HG02588 (cell line): ENCODE data around the gene FAM180A.
"Not testable (repeated sequence)": the region's sequence is repeated elsewhere in the genome, so short reads cannot be mapped to it uniquely, and the experiment has no call there.

Experiments used
- ATAC-seq: cut with Tn5 transposase; IDR thresholded peaks from one replicate; pipeline ENCODE4 v1.9.1; 2021; ENCODE audit warnings: mild to moderate bottlenecking, moderate library complexity; ENCODE audit not compliant: unreplicated experiment

Gene FAM180A

GRCh38 chr7:135742371-135742770 lies 6.2 kb downstream of the FAM180A start:
- no peak for ATAC-seq

DNA sequence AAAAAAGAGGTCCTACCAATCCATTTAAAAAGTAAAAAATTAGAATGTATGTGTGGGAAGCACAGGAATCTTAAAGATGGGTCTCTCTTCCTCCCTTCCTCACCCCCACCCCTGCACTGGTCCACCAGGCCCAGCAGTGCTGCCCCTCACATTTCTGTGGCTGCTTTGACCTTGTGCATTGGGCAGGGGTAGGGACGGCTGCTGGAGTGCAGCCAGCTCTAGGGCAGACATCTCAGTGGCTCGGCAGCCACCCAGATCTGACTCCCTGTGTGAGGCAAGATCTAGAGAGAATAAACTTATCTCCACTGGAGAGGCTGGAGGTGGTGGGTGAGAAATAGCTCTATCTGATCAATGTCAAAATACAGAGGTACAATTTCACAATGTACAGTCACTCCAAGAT lies 6.7 kb downstream of the FAM180A start:
- no peak for ATAC-seq

DNA sequence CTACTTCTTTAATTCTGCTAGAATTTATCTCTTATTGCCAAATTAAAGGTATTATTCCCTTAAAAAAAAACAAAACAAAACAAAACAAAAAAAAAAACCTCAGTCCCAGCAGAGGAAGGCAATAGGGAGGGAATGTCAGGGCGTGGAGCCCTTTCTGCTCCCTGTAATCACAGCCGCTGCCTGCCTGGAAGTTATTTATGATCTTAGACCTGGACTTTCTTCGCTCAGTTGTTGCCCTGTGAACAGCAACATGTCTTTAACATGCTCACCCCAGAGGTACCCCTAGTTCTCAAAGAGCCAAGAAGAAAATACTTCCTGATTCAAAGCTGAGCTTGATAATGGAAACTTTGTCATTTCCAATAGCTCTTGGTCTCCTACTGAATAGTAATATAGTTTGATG lies 7.7 kb downstream of the FAM180A start:
- ATAC-seq, result no peak

- not testable (repeated sequence) for ATAC-seq
Observed at GRCh38 chr7:135737306-135737647, 11.3 kb downstream of the FAM180A start.

DNA sequence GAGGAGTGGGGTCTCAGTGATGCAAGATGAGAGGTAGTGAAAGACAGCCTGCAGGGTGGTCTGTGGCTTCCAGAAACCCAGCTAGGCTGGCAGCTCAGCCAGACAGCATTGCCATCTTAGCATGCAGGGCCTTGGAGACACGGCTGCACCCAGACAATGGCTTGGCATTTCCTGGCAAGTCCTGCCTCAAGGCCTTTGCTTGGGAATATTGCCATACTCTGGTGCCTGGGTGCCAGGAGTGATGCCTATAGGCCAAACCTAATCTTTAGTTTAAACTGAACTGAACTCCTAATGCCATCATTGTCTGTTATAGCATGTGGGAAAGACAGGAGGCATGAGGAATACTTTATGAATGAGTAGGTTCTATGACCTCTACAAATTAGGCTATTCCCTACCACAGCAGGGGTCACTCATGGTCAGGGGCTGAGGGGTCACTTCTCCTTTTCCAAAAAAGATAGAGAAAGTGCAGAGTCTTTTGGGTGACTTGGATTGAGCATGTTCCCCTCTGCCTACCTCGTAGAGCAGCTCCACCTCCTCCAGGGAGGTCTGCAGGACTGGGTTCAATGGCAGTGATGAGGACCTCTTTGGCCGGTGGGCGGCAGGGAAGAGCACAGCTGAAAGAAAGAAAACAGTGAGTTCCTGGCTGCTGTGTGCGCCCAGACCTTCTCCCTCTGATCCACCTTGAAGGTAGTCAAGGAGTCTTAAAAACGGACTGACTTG lies 11.9 kb downstream of the FAM180A start:
- no peak for ATAC-seq

GRCh38 chr7:135734343-135734689 lies 14.3 kb downstream of the FAM180A start:
- no peak for ATAC-seq

DNA sequence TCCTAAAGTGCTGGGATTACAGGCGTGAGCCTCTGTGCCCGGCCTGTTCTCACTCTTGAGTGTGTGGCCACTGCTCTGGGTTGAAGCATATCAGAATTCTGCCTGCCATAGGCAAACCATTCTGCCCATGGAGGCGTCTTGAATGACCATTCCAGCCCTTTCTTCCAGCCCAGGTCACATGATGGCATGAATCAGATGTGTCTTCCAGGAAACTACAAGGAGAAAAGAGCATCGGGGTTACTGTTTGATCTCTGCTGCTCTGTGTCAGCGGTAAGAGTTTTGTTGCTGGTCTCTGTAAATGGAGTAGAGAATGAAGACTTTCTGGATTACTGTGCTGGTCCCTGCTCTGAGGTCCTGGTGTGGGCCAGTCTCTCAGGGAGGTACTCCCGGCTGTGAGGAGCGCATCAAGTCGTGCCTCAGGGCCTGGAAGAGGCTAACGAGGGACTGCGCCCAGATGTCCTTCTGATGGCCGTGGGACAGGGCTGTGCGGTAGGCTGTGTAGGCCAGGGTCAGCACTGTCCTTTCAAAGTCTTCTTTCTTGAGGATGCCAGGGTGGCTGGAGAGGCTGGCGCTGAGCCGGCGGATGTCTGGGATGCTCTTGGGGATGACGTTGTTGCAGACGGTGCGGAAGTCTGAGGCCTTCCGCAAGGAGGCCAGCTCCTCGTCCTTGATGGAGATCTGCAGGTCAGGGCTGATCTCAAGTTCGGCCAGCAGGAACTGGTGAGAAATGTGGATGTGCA lies 14.8 kb downstream of the FAM180A start:
- no peak for ATAC-seq

GRCh38 chr7:135731131-135731530 lies 17.5 kb downstream of the FAM180A start:
- ATAC-seq, result no peak

- no peak for ATAC-seq
Observed at GRCh38 chr7:135729230-135729629, 19.4 kb downstream of the FAM180A start.

DNA sequence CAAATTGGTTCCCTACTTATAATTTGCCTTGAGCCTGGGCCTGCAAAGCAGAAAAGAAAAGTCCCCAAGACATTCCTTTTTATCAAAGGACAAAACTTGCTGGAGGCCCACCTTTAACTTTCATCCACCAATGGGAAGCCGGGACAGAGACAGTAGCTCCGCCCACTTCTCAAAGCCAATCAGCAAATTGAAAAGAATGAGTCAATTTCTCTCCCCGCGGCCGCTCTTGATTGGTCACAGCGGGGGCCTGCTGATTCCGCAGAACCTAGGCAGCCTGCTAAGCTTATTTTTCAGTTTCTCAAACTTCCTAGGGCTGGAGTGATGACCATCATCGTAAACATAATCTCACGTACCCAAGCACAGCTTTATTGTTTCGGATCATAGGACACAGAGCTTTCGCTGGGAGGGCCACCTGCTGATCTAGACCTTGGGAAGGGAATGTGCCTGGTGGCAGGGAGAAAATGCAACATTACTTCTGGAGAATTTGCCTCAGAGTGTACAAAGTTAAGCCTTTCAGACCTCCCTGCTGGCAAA lies 20.4 kb downstream of the FAM180A start, which contains the start of gene SLC13A4:
Gene SLC13A4, minus strand, starts transcription at position 51 of the 534 bp plus-strand sequence. CDS start 690 bp downstream, outside the sequence.
- no peak for ATAC-seq

DNA sequence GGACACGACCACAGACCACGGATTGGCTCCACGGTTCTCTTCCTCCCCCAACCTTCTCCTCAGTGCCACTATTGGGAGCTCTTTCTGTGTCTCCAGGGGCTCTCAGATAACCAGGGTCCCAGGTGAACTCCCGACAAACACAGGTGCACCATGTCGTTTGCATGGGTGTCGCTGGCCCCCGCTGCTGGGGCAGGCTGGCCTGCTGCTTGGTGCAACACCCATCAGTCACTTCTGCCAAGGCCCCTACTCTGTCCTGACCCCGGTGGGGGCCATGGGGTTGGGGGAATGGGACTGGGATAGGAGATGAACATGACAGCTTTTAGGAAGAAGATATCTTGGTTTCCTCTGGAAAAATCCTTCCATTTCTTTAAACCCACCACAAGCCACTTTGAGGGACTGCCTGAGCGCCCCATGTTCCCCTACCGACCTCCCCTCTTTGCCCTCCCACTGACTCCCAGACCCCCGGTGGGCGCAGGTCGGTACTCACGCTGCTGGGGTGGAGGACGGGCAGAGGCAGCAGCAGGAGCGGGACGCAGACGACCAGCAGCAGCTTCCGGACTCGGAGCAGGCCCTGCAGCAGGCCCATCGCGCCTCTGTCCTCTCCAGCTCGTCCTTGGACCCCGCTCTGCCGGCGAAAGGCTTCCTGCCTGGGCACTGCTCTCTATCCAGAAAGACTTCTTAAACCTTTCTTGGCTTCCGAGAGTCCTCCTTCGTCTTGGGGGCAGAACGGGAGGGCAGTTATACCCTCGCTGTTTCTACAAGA lies 21.5 kb downstream of the FAM180A start:
- no peak for ATAC-seq

DNA sequence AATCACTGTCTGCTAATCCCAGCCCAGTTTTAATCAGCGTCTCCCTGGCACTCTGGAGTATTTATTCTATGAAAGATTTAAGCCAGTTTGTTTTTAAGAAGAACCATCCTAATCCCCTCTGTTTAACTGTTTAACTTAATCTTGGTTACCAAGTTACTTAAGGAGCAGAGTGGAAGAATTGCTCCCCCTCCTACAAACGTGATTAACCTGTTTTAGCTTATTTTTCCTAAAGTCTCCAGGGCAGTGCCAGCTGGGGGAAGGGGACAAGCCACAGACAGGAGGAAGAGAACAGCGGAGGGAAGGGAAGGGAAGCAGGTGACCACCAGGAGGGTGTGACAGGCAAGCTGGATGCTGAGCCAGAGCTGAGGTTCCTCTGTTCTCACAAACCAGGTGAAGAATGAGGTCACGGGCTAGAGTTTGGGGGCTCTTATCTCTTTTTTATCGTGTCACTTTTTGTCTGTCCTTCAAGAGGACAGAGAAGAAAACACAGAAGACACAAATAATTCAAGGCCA lies 22.3 kb downstream of the FAM180A start:
- ATAC-seq, result no peak

DNA sequence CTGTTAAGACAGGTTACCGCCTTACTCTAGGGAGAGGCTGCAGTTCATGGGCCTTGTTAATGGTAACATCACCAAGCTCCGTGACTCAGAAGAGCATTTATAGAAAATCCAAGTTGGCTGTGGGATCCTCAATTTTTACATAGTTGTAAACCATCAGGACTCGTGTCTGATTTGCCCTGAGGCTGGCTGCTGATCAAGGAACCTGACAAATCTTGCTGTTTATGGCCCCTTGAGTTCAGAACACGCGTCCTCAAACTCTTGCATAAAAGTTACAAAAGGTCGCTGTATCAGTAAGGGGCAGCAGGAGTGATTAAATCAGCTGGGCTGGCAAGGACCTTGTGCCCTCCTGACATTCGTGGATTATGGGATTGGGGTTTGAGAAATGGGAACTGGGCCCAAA lies 25.2 kb downstream of the FAM180A start:
- ATAC-seq, result no peak

DNA sequence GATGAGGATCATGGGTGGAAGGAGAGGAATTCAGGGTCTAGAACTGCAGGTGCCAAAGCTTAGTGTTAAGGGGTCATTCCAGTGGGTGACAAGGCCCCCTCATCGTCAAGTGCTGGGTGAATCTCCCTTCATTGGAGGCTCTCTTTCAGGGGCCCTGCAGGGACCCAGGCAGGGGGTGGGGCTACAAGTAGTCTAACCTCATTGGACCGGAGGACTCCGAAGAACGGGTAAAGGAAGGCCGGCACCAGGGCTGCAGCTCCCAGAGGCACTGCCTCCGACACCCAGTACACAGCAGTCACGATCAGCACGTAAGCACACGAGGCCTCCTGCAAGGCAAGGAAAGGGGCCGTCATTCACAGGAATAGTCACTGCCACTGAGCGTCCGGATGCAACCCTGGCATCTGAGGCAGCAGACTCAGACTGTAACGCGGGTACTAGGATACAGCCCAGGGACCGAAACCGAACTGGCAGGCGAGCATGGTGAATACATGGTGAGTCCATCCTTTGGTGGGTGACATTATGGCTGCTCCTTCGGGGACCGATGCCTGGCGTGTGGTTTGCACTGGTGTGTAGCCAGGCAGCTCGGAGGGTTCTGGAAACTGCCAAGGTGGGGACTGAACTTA lies 27.3 kb downstream of the FAM180A start:
- ATAC-seq, result no peak

DNA sequence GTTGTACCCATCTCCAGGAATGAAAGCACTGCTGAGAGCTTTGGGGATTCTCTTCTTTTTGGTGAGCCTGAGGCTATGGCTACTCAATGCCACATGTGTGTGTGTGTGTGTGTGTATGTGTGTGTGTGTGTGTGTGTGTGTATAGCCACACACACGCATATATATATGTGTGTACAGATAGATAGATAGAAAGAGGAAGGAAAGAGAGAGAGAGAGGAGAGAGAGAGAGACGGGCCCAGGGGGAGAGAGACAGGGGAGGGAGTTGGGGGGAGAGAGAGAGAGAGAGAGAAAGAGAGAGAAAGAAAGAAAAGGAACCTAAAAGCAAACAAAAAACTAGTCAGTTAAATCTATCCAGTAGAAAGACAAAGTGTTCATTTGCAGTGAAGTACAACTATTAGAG lies 28.9 kb downstream of the FAM180A start:
- no peak for ATAC-seq

DNA sequence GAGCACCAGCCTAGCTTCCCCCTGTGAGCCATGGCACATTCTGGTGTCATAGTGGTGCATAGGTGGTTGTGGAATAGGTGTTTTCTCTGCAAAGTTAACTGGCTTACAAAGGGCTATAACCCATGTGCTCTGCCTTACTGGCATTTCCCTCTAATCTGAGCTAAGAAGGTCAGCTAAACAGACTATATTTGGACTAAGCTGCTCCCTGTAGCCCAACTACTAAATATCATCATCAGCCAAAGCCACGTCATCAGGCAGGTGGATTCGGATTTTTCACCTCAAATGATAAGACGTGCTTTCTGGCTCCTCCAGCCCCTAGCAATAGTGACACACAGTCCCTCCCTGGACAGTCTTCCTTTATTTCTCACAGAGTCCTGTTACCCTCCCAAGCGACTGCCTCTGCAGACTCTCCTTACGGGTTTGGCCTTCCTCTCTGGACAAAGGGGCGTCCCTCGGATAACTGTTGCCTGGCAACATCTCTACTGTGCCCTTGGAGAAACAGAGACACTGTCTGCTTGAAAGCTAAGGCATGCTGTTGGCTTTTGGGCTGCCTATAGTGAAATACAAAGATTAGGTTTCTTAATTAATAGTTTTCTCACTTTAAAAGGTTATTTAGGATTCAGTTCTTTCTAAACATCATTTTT lies 29.7 kb downstream of the FAM180A start:
- no peak for ATAC-seq

DNA sequence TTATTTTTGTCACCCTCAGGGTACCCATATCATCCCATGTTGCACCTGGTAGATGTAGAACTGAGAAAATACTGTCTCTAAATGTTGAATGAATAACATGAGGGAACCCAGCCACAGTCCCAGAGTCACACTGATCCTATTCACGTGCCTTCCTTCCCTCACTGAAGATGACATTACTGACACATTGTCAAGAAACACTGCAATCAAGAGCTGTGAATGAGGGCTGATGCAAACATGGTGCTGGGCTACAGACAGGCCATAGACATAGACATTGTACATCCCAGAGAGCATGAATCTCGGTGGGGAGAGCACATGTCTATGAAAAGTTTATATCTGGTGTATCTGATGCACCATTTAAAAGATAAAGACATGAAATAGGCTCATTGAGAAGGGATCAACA lies 30.4 kb downstream of the FAM180A start:
- ATAC-seq, result no peak

DNA sequence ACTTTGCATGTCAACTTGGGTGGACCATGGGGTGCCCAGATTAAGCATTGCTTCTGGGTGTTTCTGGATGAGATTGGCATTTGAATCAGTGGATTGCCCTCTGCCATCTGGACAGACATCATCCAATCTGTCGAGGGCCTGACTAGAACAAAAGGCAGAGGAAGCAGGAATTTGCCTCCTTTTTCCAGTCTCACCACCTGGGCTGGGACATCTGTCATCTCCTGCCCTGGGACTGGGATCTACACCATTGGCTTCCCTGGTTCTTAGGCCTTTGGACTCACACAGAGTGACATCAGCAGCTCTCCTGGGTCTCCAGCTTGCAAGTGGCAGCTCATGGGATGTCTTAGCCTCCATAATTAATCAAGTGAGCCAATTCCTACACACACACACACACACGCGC lies 30.9 kb downstream of the FAM180A start:
- ATAC-seq, result no peak

DNA sequence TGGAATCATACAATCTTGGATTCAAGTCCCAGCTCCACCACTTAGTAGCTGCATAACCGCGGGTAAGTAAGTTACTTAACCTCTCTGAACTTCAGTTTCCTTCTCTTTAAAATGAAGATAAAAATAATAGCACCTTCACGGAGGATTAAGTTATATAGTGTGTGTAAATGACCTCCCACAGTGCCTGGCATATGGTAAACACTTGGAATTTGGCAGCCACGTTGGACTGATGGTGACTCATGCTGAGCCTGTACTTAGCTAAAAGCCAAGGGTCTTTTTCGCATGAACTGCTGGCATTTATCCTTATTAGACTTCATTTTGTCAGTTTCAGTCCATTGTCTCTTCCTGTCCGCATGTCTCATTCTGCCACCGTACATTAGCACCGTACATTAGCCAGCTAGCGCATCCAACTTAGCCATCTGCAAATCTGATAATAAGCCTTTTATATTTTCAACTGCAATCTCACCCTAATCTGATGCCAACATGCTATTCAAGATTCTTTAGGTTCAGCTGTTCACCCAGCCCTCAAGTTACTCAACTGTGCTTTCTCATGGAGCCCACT lies 31.9 kb downstream of the FAM180A start:
- no peak for ATAC-seq

GRCh38 chr7:135715673-135716072 lies 32.9 kb downstream of the FAM180A start:
- ATAC-seq, result no peak
